Skeletal muscle tissue (tissue), 4 donors: ENCODE results near the gene KLHL28. TPM values are rescaled to one million over a fixed set of nuclear protein-coding genes. Genes with fewer than 3 reads are reported as not detected.

Experiments
- H3K27ac ChIP-seq: one replicate; pipeline ENCODE4 v1.7.0; 2013; ENCODE audit warnings: mild to moderate bottlenecking, low read depth, low read length, inconsistent platforms
- H3K27me3 ChIP-seq, 3 donors: one replicate each; pipeline ENCODE4 v1.7.0; 2013; ENCODE audit warnings: low read length in 3 of 3; ENCODE audit not compliant: control insufficient read depth in 3 of 3, insufficient read depth in 3 of 3
- H3K36me3 ChIP-seq, 3 donors: one replicate each; pipeline ENCODE4 v1.7.0; 2013; ENCODE audit warnings: low read length in 3 of 3; ENCODE audit not compliant: control insufficient read depth in 3 of 3, insufficient read depth in 3 of 3
- H3K4me1 ChIP-seq, 3 donors: one replicate each; pipeline ENCODE4 v1.7.0; 2013; ENCODE audit warnings: low read length in 3 of 3, mild to moderate bottlenecking in 3 of 3; ENCODE audit not compliant: control insufficient read depth in 3 of 3, insufficient read depth in 3 of 3
- H3K4me3 ChIP-seq, 3 donors: one replicate each; pipeline ENCODE4 v1.7.0; 2013; ENCODE audit warnings: low read length in 3 of 3
- H3K9ac ChIP-seq, 3 donors: one replicate each; pipeline ENCODE4 v1.7.0; 2013; ENCODE audit warnings: low read length in 3 of 3, mild to moderate bottlenecking in 3 of 3, moderate library complexity in 2 of 3, low read depth in 1 of 3
- H3K9me3 ChIP-seq, 3 donors: one replicate each; pipeline ENCODE4 v1.7.0; 2013; ENCODE audit warnings: low read length in 3 of 3; ENCODE audit not compliant: control insufficient read depth in 3 of 3
- total RNA-seq: library from RNA; depleted of rRNA; stranded (reverse); fragments of >200 nt; gene quantifications from one replicate; pipeline ENCODE4 v1.2.3, GENCODE V29; 2014
- donor health status: Osteomylitis.

The KLHL28 gene, protein sequence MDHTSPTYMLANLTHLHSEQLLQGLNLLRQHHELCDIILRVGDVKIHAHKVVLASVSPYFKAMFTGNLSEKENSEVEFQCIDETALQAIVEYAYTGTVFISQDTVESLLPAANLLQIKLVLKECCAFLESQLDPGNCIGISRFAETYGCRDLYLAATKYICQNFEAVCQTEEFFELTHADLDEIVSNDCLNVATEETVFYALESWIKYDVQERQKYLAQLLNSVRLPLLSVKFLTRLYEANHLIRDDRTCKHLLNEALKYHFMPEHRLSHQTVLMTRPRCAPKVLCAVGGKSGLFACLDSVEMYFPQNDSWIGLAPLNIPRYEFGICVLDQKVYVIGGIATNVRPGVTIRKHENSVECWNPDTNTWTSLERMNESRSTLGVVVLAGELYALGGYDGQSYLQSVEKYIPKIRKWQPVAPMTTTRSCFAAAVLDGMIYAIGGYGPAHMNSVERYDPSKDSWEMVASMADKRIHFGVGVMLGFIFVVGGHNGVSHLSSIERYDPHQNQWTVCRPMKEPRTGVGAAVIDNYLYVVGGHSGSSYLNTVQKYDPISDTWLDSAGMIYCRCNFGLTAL
- total RNA-seq: 24.0 TPM

DNA sequence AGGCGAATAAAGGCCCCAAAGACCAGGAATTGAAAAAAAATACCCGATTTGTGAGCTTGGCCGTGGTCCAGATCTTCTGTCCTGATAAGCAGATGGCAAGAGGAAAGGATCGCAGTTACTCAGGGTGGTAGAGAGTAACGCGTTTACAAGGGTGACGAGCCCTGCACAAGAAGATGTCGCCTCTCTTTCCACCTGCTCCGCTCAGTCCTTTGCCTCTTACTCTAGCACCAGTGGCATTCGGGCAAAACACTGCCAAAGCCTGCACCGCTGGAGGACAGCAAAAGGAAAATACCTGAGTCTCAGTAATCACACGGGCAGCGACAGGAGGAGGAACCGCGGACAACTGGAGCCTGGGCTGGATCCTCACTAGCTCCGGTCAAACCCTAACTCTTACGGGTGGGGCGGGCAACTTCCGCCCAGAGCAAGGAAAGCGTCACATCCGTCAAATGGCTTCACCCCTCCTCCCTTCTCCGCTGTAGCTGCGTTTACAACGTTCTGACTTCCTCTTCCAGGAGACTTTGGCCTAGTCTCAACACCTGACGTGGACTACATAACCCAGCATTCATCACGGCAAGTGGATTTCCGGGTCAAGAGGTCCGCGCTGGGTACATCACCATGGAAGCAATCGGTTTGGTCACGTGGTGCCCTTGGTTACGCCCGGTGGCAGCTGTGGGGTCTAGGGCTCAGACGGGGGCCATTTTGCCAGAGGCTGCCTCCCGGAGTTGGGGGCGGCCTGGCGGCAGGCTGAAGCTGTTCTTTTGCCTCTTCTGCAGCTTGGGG lies at the start of gene KLHL28, which contains the start of gene TOGARAM1:
Gene KLHL28 (minus strand): TSS at position 394 of the 780 bp plus-strand sequence. CDS start 16,019 bp downstream, outside the sequence.
Gene TOGARAM1 (plus strand): TSS at position 637 of the 780 bp plus-strand sequence. CDS start 232 bp downstream, outside the sequence.
- Histone ChIP-seq H3K4me3 (peak within 1 kb of the TSS; percentile 73 to 96 (median 92)), H3K9me3 (no peaks in the 10 kb centered on the region), H3K27me3 (no peaks in the 10 kb centered on the region), H3K4me1 (peaks cover 17 to 27% (median 24%) of the 10 kb centered on the region in 3 donors), H3K36me3 (peaks cover 0 to 2% (median 0%) of the 10 kb centered on the region in 3 donors), H3K9ac (peak within 1 kb of the TSS; percentile 68 to 96 (median 95)), H3K27ac (peak within 1 kb of the TSS; percentile 77)

DNA sequence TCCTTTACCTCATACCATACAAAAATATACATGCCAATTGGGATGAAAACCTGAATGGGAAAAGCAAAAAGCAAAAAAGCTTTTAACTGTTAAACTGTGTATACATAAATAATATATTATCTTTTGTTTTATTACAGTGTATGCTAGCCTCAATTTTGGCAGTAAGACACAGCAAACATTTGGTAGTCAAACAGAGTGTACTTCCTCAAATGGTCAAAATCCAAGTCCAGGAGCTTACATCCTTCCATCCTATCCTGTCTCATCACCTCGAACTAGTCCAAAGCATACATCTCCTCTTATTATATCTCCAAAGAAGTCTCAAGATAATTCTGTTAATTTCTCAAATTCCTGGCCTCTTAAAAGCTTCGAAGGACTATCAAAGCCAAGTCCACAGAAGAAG lies 42.2 kb upstream of the KLHL28 start:
- peaks cover 0 to 12% (median 2%) of the 10 kb centered on the region in 3 donors for H3K36me3 ChIP-seq

DNA sequence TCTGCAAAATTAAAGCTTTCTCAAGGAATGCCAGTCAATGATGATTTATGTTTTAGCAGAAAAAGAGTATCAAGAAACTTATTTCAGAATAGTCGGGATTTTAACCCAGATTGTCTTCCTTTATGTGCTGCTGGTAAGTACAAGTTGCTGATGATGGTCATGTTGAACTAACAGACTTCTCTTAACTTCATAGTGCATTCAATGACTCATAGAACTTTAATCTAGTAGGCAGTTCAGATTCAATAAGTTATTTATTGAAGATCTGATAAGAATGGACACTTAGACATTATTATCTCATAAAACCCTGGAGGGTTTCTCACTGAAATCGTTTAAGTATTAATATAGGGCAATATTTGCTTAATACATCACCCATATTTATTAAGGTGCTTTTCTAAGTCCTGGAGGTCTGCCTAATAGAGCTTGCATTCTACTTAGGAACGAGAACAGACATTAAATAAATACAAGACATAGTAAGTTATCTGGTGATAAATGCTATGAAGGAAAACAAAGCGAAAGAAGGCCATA lies 34.1 kb upstream of the KLHL28 start:
- H3K27ac ChIP-seq: no peak overlapping the region
- H3K9ac ChIP-seq: no peak overlapping the region
- H3K9me3 ChIP-seq: no peaks in the 10 kb centered on the region
- no peaks in the 10 kb centered on the region for H3K27me3 ChIP-seq
- no peaks in the 10 kb centered on the region for H3K4me1 ChIP-seq
- H3K36me3 ChIP-seq: peaks cover under 1 to 8% (median 4%) of the 10 kb centered on the region in 3 donors
- no peak overlapping the region for H3K4me3 ChIP-seq

More for the DNA sequence above, 42.2 kb upstream of the KLHL28 start:
- no peak overlapping the region for H3K27ac ChIP-seq
- no peaks in the 10 kb centered on the region for H3K27me3 ChIP-seq
- H3K4me1 ChIP-seq: no peaks in the 10 kb centered on the region
- no peak overlapping the region for H3K9ac ChIP-seq
- H3K4me3 ChIP-seq: no peak overlapping the region
- H3K9me3 ChIP-seq: no peaks in the 10 kb centered on the region

DNA sequence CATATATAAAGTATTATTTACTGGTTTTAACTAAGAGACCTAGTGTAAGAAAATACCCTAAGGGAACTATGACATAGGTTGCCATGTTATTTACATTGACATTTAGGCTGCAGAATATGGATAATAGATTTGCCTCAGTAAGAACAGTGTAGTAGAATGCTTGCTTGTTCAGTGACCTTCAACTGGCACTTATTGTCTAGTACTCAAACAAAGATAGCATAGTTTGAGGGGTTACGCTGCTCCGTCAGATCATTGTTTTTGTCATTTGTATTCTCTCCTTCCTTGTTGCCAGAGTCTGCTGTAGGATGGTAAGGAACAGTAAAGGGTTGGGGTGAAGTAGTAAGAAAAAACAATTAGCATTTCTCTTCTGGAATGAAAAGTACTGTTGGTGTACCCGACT lies 33.4 kb upstream of the KLHL28 start:
- no peaks in the 10 kb centered on the region for H3K4me1 ChIP-seq
- H3K36me3 ChIP-seq: peaks cover 0 to 5% (median 4%) of the 10 kb centered on the region in 3 donors
- no peaks in the 10 kb centered on the region for H3K27me3 ChIP-seq
- no peak overlapping the region for H3K27ac ChIP-seq
- no peak overlapping the region for H3K9ac ChIP-seq
- no peak overlapping the region for H3K4me3 ChIP-seq
- H3K9me3 ChIP-seq: no peaks in the 10 kb centered on the region

DNA sequence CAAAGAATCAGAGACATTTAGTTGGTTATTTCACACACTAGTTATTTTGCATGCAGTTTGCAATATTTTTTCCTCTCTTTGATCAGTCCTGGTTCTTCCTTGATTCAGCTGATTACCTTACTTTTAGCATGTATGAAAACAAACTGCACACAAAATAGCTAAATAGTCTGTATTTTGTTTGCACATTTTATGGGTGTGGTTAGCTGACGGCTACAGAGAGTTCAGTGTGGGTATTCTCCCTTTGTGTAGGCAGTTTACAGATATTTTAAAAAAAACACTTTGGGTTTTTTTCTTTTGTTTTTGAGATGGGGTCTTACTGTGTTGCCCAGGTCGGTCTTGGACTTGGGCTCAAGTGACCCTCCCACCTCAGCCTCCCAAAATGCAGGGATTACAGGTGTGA lies 28.8 kb upstream of the KLHL28 start:
- Histone ChIP-seq H3K9me3 (no peaks in the 10 kb centered on the region), H3K4me1 (peaks cover 3 to 7% (median 4%) of the 10 kb centered on the region in 3 donors), H3K36me3 (no peaks in the 10 kb centered on the region), H3K9ac (no peak overlapping the region), H3K27me3 (no peaks in the 10 kb centered on the region), H3K27ac (no peak overlapping the region), H3K4me3 (no peak overlapping the region)

DNA sequence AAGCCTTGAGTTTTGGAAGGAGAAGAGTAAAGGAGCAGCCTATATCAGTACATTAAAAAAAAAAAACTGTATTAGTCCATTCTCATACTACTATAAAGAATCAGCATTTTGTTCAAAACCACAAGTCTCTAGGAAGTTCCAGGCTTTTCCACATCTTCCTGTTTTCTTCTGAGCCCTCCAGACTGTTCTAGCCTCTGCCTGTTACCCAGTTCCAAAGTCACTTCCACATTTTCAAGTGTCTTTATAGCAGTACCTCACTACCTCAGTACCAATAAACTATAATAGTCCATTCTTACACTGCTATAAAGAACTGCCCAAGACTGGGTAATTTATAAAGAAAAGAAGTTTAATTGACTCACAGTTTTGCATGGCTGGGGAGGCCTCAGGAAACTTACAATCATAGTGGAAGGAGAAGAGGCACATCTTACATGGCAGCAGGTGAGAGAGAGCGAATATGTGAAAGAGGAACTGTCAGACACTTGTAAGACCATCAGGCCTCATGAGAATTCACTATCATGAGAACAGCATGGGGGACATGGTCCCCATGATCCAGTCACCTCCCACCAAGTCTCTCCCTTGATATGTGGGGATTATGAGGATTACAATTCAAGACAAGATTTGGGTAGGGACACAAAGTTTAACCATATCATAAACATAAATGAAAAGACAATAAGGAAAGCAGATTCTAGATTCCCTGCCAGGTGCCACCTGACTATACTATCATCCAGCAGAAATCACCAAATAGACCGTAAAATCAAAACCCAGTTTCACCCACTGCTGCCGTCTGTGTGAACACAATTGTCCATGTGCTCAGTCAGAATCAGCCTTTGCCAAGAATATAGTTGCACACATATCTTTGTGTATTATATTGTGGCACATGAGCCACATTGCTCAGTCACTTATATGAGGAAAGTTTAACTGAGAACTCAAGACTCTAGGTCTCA lies 28.0 kb upstream of the KLHL28 start:
- H3K27me3 ChIP-seq: no peaks in the 10 kb centered on the region
- H3K27ac ChIP-seq: no peak overlapping the region
- peaks cover 3 to 7% (median 4%) of the 10 kb centered on the region in 3 donors for H3K4me1 ChIP-seq
- no peak overlapping the region for H3K4me3 ChIP-seq
- no peaks in the 10 kb centered on the region for H3K9me3 ChIP-seq
- H3K9ac ChIP-seq: no peak overlapping the region
- no peaks in the 10 kb centered on the region for H3K36me3 ChIP-seq

DNA sequence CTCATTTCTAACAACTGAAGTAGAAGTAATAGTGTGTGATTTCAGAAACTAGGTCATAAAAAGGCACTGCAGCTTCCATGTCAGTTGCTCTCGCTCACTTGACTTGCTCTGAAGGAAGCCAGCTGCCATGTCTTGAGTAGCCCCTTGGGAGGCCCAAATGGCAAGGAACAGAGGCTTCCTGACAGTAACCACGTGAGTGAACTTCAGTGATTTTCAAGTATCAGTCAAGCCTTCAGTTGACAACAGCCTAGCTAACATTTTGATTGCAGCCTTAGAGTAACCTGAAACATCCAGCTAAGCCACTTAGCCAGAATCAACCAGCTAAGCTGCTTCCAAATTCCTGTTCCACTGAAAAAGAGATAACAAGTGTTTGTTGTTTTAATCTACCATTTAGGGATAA lies 26.9 kb upstream of the KLHL28 start:
- Histone ChIP-seq H3K9ac (no peak overlapping the region), H3K27ac (no peak overlapping the region), H3K4me3 (peak overlapping the region in 1 of 3 donors; percentile 41), H3K9me3 (no peaks in the 10 kb centered on the region), H3K36me3 (no peaks in the 10 kb centered on the region), H3K4me1 (peaks cover 3 to 7% (median 4%) of the 10 kb centered on the region in 3 donors), H3K27me3 (no peaks in the 10 kb centered on the region)

DNA sequence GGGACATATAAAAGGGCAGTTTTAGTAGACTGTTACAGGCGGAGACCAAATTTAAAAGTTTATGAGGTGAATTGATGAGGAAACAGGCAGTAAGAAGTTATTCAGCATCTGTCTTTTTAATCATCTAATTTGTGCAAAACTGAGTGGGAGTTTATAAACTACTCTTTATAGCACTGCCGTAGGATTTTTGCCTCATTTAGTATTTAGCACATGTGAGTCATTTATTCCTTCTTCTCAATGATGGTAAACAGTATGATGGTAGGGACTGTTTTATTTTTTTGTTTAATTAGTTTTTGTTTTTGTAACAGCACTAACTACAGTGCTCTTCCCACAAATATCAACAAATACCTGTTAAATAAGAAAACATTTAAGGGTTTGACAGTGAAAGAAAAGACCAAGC lies 20.8 kb upstream of the KLHL28 start:
- no peaks in the 10 kb centered on the region for H3K36me3 ChIP-seq
- no peaks in the 10 kb centered on the region for H3K27me3 ChIP-seq
- H3K9me3 ChIP-seq: no peaks in the 10 kb centered on the region
- H3K4me1 ChIP-seq: peaks cover 5 to 13% (median 7%) of the 10 kb centered on the region in 3 donors
- no peak overlapping the region for H3K9ac ChIP-seq
- no peak overlapping the region for H3K4me3 ChIP-seq
- H3K27ac ChIP-seq: no peak overlapping the region

DNA sequence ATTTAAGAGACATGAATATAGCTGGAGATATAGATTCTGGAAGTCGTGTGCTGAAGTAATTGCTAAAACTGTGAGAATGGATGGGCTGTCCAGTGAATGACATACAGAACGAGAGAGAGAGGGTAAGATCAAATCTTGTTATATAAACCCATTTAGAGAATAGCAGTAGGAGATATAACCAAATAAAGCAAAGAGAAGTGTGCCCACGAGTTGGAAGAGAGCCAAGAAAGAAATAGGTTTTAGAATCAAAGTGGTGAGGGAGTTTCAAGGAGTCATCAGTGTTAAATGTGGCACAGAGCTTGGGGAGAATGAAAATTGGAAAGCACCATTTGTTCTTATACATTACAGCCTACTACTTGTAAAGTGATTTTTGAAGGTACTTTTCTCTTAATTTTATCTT lies 19.5 kb upstream of the KLHL28 start:
- Histone ChIP-seq H3K9ac (no peak overlapping the region), H3K27me3 (no peaks in the 10 kb centered on the region), H3K36me3 (no peaks in the 10 kb centered on the region), H3K27ac (no peak overlapping the region), H3K9me3 (no peaks in the 10 kb centered on the region), H3K4me3 (no peak overlapping the region), H3K4me1 (peaks cover 5 to 13% (median 7%) of the 10 kb centered on the region in 3 donors)
